Measurements from ENCODE around the gene SLBP.
A peak's percentile ranks its signal among the peaks of the same experiment; 100 is the strongest.
"Not testable (repeated sequence)": the region's sequence is repeated elsewhere in the genome, so short reads cannot be mapped to it uniquely, and the experiment has no call there.

Gene SLBP

GRCh38 chr4:1711055-1711570 lies 1.0 kb downstream of the SLBP start:
- no peak for DNase-seq (ENCODE audit: low spot score)

- no peak for DNase-seq (ENCODE audit: low spot score)
Measured at GRCh38 chr4:1708581-1708980, 3.5 kb downstream of the SLBP start.

DNA sequence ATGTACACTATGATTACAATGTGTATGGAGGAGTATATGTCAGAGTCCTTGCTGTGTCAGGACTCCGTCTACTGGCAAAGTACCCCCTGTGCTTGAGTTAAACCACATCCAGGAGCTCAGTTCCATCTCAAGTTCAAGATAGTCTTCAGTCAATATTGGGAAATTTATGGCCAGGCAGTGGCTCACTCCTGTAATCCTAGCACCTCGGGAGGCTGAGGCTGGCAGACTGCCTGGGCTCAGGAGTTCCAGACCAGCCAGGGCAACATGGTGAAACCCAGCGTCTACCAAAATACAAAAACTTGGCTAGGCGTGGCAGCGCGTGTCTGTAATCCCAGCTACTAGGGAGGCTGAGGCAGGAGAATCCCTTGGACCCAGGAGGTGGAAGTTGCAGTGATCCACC lies 5.8 kb downstream of the SLBP start:
- DNase-seq (ENCODE audit: low spot score), result no peak

- DNase-seq (ENCODE audit: low spot score), result no peak
Measured at GRCh38 chr4:1705732-1706131, 6.4 kb downstream of the SLBP start.

- no peak for DNase-seq (ENCODE audit: low spot score)
Measured at GRCh38 chr4:1703867-1704266, 8.3 kb downstream of the SLBP start.

- not testable (repeated sequence) for DNase-seq (ENCODE audit: low spot score)
Measured at GRCh38 chr4:1701671-1702070, 10.4 kb downstream of the SLBP start.

- no peak for DNase-seq (ENCODE audit: low spot score)
Measured at GRCh38 chr4:1695913-1696312, 16.2 kb downstream of the SLBP start.

DNA sequence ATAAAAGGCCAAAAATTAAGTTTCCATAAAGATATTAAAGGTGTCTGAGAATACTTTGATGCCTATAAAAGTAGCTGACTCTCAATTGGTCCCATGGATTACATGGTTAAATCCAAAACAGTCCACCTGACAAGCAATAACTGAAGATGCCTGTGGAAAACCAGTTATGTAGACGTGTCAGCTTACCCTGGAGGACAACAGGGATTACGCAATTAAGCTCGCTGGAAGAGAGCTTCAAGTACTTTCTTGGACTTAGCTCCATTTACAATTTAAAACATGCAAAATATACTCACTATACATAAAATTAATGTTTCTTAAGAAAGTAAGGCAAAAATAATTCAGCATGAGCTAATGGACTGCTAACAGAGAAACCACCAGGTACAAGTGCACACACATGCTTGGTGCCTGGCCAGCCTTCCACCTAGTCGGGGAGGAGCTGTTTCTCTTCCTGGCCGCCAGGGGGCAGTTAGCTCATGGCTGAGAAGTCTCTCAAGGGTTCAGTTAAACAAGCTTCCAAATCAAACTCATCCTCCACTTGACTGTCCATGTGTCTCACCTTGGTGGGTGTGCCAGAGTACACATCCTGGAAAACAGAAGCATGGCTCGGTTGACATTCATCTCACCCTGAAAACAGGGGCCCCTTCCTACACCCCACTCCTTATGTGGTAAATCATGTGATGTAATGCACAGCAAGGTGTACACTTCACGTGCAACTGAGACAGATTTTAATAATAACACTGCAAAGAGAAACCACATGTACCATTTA lies 18.8 kb downstream of the SLBP start:
- DNase-seq (ENCODE audit: low spot score), result peak; percentile 70

- no peak for DNase-seq (ENCODE audit: low spot score)
Measured at GRCh38 chr4:1691737-1692373, 20.3 kb downstream of the SLBP start.

- no peak for DNase-seq (ENCODE audit: low spot score)
Measured at GRCh38 chr4:1690698-1691097, 21.4 kb downstream of the SLBP start.

DNA sequence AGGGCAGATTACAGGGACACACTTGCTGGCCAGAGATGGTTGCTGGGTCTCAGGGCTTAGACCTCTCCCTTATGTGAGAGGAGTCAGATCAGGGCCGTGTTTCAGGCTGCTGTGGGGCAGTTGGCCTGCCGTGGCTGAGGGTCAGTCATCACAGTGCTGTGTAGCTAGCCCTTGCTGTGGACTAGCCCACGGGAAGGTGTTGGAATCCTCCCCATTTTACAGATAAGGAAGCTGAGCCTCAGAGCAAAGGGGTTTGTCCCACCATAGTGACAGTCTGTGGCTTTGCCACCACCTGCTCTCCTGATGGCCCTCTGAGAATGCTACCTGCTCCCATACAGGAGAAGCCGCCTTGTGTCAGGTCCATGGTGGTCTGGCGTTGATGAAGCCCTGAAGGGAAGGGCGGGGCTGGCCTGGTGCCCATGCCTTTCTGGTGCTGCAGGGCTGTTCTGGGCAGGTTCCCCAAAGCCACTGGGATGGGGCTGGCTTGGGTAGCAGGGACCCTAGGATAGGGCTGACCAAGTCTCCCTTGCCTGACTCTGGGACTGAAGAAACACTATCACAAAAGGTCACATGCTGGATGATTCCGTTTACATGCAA lies 25.6 kb downstream of the SLBP start:
- DNase-seq (ENCODE audit: low spot score), result no peak

DNA sequence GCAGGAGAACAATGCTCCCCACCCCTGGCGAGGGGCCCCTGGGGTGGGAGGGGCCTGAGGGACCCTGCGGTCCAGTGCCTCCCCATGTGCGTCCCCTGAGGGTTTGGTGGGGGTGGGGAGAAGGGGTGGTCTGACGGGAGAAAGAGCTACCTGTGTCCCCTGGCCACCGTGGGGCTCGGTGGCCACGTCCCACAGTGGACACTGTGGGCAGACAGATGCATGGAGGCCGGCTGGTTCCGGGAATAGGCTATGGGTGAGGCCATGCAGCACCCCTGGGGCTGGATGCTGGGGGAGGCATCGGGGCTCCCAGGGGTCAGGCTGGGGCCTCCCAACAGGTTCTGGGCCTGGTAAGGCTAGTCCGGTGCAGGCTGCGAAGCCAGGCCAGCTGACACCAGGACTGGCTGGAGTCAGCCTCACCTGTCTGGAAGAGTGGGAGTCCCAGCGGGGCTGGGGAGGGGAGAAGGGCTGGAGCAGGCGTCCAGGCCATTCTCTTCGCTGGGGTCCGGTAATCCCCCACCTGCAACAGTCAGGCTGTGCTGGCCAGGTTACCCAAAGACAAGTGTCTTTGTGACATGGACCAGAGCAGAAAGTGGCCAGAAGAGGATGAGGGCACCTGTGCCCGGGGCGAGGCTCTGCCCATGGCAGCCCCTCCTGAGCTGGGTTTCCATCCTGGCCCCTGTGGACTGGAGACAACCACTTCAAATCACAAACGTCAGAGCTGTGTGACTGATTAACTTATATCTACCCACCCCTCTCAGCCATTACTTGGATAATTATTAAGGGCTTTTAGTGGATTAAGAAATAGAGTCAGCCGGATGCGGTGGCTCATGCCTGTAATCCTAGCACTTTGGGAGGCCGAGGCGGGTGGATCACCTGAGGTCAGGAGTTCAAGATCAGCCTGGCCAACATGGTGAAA lies 26.6 kb downstream of the SLBP start:
- no peak for DNase-seq (ENCODE audit: low spot score)

- no peak for DNase-seq (ENCODE audit: low spot score)
Measured at GRCh38 chr4:1684506-1685234, 27.4 kb downstream of the SLBP start.

DNA sequence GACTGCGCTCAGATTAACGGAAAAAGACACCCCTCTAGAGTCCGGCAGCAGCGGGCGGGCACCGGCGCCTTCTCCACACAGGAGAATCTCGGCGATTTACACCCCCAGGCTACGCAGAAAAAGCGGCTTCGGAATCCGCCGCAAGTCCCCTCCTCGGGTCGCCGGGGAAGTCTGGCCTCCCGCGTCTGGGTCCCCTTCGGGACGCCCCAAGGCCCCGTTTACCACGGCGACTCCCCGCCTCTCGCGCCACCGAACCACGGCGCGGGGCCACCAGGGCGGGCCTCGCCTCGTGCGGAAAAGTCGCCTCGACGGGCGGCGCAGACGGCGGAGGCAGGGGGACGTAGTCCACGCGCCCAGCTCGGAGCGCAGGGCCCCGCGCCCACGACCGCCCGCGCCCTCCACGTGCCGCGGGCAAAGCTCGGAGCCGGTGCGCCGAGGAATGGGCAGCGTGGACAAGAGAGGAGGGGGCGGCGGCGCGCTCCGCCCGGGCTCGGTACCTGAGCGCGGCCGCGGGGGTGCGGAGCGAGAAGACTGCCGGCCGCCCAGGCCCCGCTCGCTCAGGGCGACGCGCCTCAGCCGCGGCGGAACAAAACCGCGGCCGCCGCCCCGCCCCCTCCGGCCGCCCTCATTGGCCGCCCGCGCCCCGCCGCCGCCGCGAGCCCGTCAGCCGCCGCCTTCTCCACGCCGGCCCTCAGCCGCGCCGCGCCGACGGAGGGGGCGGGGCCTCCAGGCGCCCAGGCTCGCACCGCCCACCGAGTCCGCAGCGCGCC lies 28.2 kb downstream of the SLBP start, which contains the start of gene FAM53A:
FAM53A (minus strand) TSS at position 578 of the 770 bp plus-strand sequence. CDS start 15,572 bp downstream, outside the sequence.
- DNase-seq (ENCODE audit: low spot score), result peak; percentile 71

DNA sequence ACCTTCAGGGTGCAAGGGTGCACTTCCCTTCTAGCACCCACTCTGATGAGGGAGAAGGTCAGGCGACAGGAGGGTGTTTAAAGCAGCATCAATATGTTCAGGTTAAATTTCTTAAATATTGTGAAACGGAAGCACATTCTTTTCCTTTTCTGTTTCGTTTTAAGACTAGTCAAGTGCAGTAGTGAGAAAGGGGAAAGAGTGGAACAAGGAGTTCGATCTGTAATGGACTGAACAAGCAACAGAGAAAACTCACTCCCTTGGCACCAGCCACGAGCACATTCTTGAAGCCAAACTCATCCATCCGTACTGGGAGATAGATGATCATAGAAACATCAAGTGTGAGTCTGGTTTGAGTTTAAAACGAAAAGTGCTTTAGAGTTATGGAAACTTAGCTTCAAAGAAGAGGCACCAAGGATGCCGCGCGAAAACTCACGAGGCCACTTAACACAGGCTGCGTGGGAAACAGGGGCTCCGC lies 28.8 kb downstream of the SLBP start:
- no peak for DNase-seq (ENCODE audit: low spot score)

- DNase-seq (ENCODE audit: low spot score), result no peak
Measured at GRCh38 chr4:1682860-1683259, 29.3 kb downstream of the SLBP start.

DNA sequence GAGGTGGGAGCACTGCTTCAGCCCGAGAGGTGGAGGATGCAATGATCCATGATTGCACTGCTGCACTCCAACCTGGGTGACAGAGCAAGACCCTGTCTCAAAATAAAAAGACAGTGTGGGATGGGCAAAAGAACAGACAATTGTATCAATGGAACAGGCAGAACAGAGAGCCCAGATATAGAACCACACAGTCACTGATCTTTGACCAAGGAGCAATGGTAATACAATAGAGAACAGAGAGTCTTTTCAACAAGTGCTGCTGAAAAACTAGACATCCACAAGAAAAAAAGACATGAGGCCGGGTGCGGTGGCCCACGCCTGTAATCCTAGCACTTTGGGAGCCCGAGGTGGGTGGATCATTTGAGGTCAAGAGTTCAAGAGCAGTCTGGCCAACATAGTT lies 33.9 kb downstream of the SLBP start:
- DNase-seq (ENCODE audit: low spot score), result no peak

DNA sequence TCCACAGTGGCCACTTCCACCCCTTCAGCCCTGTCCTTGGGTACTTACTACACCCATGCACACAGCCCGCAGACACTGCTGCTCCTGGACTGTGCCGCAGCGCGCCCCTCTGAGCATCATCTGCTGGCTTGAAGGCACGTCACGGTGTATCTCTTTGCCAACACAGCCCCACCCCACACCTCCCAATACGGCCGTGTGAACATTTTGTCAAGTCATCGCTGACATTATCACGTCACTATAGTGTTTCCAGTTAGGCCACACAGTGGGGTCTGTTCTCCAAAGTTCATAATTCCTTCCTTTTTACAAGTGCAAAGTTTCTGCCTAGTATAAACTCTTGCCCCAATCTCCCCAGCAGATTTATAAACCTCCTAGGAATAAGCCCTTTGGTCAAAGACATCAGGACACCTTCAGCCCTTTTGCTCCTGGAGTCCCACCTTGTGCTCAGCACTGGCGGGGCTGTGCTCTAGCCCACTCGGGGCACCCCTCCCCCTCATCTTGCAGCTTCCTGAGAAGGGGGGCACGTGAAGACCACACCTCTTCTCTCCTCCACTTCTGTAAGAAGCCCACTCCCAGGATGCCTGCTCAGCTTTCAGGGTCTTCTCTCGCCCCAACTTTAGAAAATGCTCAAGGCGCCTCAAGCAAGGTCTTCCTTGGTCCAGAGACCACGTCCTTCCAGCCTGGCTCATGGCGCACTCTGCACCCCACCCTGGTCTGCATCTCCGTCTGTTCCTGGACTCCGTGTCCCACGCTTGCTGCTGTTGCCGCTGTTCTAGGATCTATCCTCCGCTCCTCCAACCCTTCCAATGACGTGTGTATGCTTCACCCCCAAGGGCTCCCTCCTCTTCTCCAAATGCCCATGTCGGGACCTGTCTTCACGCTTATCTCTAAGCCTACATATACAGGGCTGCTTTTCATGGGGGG lies 35.3 kb downstream of the SLBP start:
- no peak for DNase-seq (ENCODE audit: low spot score)

GRCh38 chr4:1675802-1676137 lies 36.3 kb downstream of the SLBP start:
- DNase-seq (ENCODE audit: low spot score), result no peak

Measured in HuH-7 (cell line).